Hepatocyte (in vitro differentiated cells): Measurements from ENCODE around the gene PTPRN.

Experiments
- EZH2 ChIP-seq: fragments of 200-600 bp; sonication (generic); IDR thresholded peaks from 2 replicates; pipeline ENCODE4 v1.6.1; 2016; ENCODE audit warnings: antibody characterized with exemption, mild to moderate bottlenecking, borderline replicate concordance
- TF ChIP-seq, protein P1 (sequence below): fragments of 200-600 bp; sonication (generic); IDR thresholded peaks from 2 replicates; pipeline ENCODE4 v1.5.1; 2016; ENCODE audit warnings: antibody characterized with exemption, mild to moderate bottlenecking; ENCODE audit not compliant: poor library complexity

DNA sequence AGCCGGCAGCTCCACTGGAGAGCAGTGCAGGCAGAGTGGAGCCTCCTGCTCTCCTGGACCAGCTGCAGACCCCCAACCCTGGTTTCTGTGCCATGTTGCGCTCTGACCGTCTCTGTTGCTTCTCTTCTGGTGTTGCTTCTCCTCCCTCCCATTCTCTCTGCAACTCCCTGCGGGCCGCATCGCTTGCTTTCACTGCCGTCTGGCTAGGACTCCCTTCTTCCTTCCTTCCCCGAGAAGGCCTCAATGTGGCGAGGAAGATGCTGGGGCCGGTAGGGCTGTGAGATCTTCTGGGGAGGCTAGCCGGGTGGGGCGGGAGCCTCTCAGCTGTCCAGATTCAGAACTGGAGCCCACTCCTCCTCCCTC lies 23.8 kb downstream of the PTPRN start:
- TF ChIP-seq, protein P1, sequence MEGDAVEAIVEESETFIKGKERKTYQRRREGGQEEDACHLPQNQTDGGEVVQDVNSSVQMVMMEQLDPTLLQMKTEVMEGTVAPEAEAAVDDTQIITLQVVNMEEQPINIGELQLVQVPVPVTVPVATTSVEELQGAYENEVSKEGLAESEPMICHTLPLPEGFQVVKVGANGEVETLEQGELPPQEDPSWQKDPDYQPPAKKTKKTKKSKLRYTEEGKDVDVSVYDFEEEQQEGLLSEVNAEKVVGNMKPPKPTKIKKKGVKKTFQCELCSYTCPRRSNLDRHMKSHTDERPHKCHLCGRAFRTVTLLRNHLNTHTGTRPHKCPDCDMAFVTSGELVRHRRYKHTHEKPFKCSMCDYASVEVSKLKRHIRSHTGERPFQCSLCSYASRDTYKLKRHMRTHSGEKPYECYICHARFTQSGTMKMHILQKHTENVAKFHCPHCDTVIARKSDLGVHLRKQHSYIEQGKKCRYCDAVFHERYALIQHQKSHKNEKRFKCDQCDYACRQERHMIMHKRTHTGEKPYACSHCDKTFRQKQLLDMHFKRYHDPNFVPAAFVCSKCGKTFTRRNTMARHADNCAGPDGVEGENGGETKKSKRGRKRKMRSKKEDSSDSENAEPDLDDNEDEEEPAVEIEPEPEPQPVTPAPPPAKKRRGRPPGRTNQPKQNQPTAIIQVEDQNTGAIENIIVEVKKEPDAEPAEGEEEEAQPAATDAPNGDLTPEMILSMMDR, result no peak
- TF ChIP-seq EZH2, result no peak
